SK-N-MC (cell line): ENCODE results near the gene EREG.

Experiments used
- EZH2 ChIP-seq: fragments of 200-600 bp; sonication (generic); IDR thresholded peaks from one replicate; pipeline ENCODE4 v1.6.1; 2017; ENCODE audit warnings: antibody characterized with exemption
- POLR2AphosphoS5 ChIP-seq: IDR thresholded peaks from 2 replicates; pipeline ENCODE4 v1.6.1; 2012; ENCODE audit warnings: mild to moderate bottlenecking, low read depth, low read length, borderline replicate concordance

GRCh38 chr4:74408639-74409038 lies 43.7 kb downstream of the EREG start:
- TF ChIP-seq EZH2: no peak
- TF ChIP-seq POLR2AphosphoS5: no peak
